ENCODE data around the gene C9orf85. TPM values are rescaled to one million over a fixed set of nuclear protein-coding genes. Genes with fewer than 3 reads are reported as not detected.

C9orf85 gene
- total RNA-seq, 1 experiment from 2014 or later, result 20.2 TPM

DNA sequence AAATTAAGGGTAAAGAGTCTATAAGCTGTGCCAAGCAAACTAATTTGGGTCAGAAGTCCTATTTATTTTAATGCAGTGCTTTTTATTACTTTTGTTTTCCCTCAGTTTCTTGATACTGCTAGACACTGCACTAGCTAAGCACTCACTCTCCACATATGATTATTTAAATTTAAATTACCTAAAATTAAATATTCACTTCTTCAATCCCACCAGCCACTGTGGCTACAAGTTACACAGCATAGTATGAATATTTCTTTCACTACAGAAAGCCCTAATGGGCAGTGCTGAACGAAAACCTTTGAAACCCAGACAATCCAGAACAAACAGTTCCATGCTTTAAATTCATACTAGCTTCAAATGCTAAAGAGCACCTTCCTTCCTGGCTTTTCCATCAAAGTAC lies 24.1 kb upstream of the C9orf85 start:
- peak overlapping the region; percentile 55 for H3K27ac Mint-ChIP-seq
- peaks cover 16% of the 10 kb centered on the region for H3K9me3 Mint-ChIP-seq
- ChIA-PET POLR2A (interaction anchor here (0.6 to 1.3 kb wide), 2 partner anchors 24 to 327 kb away, joined by 3 to 5 read pairs; partner anchors contain the start of genes ABHD17B and C9orf85), CTCF (interaction anchor here (1.6 kb wide), 1 partner anchor 81 kb away, joined by 6 read pairs; no protein-coding TSS in a partner anchor)
- H3K4me3 Mint-ChIP-seq, result no peak overlapping the region
- H3K27me3 Mint-ChIP-seq (ENCODE audit: low read depth), result no peaks in the 10 kb centered on the region
- ATAC-seq (no peak), DNase-seq (ENCODE audit: low spot score) (no peak)
- TF ChIP-seq, protein P1, sequence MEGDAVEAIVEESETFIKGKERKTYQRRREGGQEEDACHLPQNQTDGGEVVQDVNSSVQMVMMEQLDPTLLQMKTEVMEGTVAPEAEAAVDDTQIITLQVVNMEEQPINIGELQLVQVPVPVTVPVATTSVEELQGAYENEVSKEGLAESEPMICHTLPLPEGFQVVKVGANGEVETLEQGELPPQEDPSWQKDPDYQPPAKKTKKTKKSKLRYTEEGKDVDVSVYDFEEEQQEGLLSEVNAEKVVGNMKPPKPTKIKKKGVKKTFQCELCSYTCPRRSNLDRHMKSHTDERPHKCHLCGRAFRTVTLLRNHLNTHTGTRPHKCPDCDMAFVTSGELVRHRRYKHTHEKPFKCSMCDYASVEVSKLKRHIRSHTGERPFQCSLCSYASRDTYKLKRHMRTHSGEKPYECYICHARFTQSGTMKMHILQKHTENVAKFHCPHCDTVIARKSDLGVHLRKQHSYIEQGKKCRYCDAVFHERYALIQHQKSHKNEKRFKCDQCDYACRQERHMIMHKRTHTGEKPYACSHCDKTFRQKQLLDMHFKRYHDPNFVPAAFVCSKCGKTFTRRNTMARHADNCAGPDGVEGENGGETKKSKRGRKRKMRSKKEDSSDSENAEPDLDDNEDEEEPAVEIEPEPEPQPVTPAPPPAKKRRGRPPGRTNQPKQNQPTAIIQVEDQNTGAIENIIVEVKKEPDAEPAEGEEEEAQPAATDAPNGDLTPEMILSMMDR (IDR thresholded peaks at IDR 0.05), result no peak
- TF ChIP-seq ATF2 (CRISPR knock-in tag; IDR thresholded peaks at IDR 0.05; ENCODE audit: borderline replicate concordance, low read depth) (no peak), EMX1 (CRISPR knock-in tag; IDR thresholded peaks at IDR 0.05) (no peak), NFE2L1 (CRISPR knock-in tag; IDR thresholded peaks at IDR 0.05) (no peak), FOXP1 (CRISPR knock-in tag; IDR thresholded peaks at IDR 0.05; ENCODE audit: borderline replicate concordance) (no peak), ZNF121 (CRISPR knock-in tag; IDR thresholded peaks at IDR 0.05) (no peak), ATF1 (CRISPR knock-in tag; IDR thresholded peaks at IDR 0.05) (no peak), SMAD3 (CRISPR knock-in tag; IDR thresholded peaks at IDR 0.05; ENCODE audit: borderline replicate concordance) (no peak)
- H3K4me1 Mint-ChIP-seq, result peaks cover 39% of the 10 kb centered on the region
- peaks cover 35% of the 10 kb centered on the region for H3K36me3 Mint-ChIP-seq

DNA sequence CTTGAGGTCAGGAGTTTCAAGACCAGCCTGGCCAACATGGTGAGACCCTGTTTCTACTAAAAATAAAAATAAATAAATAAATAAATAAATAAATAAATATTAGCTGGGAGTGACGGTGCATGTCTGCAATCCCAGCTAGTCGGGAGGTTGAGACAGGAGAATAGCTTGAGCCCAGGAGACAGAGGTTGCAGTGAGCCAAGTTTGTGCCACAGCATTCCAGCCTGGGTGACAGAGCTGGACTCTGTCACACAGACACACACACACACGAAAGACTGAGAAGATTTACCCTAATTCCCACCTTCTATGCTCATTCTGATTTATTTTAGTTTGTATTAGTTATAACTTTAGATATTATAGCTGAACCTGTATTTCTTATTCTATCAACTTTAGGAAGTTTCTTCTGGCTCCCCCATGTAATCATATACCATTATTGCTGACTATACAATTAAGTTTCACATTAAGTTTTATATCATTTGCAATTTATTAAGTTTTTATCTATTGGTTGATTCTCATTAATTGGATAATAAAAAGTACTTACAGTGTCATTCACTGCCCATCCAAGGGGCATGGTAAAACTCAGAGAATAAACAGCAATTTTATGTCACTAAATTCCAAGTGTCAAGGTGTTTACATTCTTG lies 21.3 kb upstream of the C9orf85 start:
- DNase-seq (ENCODE audit: low spot score) (no peak), ATAC-seq (no peak)
- peaks cover 18% of the 10 kb centered on the region for H3K36me3 Mint-ChIP-seq
- TF ChIP-seq, protein P2, sequence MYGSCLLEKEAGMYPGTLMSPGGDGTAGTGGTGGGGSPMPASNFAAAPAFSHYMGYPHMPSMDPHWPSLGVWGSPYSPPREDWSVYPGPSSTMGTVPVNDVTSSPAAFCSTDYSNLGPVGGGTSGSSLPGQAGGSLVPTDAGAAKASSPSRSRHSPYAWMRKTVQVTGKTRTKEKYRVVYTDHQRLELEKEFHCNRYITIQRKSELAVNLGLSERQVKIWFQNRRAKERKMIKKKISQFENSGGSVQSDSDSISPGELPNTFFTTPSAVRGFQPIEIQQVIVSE (CRISPR knock-in tag; IDR thresholded peaks at IDR 0.05; ENCODE audit: borderline replicate concordance), result no peak
- TF ChIP-seq, protein P3, sequence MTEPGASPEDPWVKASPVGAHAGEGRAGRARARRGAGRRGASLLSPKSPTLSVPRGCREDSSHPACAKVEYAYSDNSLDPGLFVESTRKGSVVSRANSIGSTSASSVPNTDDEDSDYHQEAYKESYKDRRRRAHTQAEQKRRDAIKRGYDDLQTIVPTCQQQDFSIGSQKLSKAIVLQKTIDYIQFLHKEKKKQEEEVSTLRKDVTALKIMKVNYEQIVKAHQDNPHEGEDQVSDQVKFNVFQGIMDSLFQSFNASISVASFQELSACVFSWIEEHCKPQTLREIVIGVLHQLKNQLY (CRISPR knock-in tag; IDR thresholded peaks at IDR 0.05), result no peak
- TF ChIP-seq SMAD4 (CRISPR knock-in tag; IDR thresholded peaks at IDR 0.05) (no peak), NR2C2 (CRISPR knock-in tag; IDR thresholded peaks at IDR 0.05) (no peak), NR1H2 (CRISPR knock-in tag; IDR thresholded peaks at IDR 0.05) (no peak), KAT7 (CRISPR knock-in tag; IDR thresholded peaks at IDR 0.05; ENCODE audit: borderline replicate concordance) (no peak), ESRRA (CRISPR knock-in tag; IDR thresholded peaks at IDR 0.05; ENCODE audit: borderline replicate concordance) (no peak), EMX1 (CRISPR knock-in tag; IDR thresholded peaks at IDR 0.05) (no peak), ZNF138 (CRISPR knock-in tag; conservative IDR thresholded peaks at IDR 0.05) (no peak)
- TF ChIP-seq, protein P4, sequence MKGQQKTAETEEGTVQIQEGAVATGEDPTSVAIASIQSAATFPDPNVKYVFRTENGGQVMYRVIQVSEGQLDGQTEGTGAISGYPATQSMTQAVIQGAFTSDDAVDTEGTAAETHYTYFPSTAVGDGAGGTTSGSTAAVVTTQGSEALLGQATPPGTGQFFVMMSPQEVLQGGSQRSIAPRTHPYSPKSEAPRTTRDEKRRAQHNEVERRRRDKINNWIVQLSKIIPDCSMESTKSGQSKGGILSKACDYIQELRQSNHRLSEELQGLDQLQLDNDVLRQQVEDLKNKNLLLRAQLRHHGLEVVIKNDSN (CRISPR knock-in tag; IDR thresholded peaks at IDR 0.05), result no peak
- POLR2A ChIA-PET, result interaction anchor here (0.6 to 0.8 kb wide), 2 partner anchors 21 to 60 kb away, joined by 3 to 4 read pairs; partner anchors contain the start of genes ABHD17B and C9orf85
- no peaks in the 10 kb centered on the region; the same call in 1 of the 2 replicates for H3K9me3 Mint-ChIP-seq
- peaks cover 50% of the 10 kb centered on the region for H3K4me1 Mint-ChIP-seq
- no peak overlapping the region for H3K27ac Mint-ChIP-seq
- no peaks in the 10 kb centered on the region for H3K27me3 Mint-ChIP-seq (ENCODE audit: low read depth)
- no peak overlapping the region for H3K4me3 Mint-ChIP-seq
- CTCF ChIA-PET, result interaction anchor here (1.5 kb wide), 1 partner anchor 134 kb away, joined by 3 read pairs; no protein-coding TSS in a partner anchor

Data from WTC11 (cell line).